GM15510 (cell line): ENCODE data around the gene FBXL7.

Experiments used
- POLR2A ChIP-seq: IDR thresholded peaks from 3 replicates; pipeline ENCODE4 v1.6.1; 2011; ENCODE audit warnings: borderline replicate concordance; ENCODE audit not compliant: insufficient read length; ENCODE audit errors: extremely low read depth

Gene FBXL7

GRCh38 chr5:15938961-15939360 lies 439.0 kb downstream of the FBXL7 start:
- TF ChIP-seq POLR2A = no peak

DNA sequence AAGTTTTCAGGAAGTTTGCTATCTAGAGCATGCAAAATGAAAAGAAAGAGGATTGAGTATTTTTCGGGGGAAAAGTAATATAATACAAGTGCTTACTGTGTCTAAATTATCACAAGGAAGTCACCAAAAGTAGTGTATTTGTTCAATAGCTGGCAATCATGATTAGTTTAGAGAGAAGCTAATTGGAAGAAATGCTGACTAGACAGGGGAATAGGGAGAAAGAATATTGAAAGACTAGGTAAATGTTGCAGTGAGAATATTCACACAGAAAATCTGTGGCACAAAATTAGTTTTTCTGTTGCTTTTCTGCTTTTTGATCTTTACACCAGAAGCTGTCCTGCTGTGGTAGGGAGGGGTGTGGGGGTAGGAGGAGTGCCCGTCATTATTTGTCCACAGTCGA lies 440.9 kb downstream of the FBXL7 start:
- no peak for TF ChIP-seq POLR2A

GRCh38 chr5:15943487-15943886 lies 443.5 kb downstream of the FBXL7 start:
- TF ChIP-seq POLR2A = no peak

DNA sequence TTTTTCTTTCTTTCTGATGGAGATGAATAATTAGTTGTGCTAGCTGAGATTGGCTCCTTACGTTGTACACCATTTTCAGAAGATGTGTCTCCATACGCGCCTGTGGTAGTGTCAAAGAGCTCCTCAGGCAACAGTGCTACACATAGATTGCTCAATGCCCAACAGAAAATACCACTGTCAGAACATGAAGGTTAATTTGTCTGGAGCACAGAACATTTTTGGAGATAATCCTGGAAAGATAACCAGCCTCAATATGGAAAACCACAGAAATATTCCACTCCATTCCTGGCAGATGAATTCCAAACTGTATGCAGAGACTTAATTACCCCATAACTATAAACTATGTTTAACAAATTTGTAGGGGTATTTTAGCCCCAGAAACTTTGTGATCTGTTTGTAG lies 446.0 kb downstream of the FBXL7 start:
- TF ChIP-seq POLR2A = no peak

- no peak for TF ChIP-seq POLR2A
Measured at GRCh38 chr5:15948190-15948589, 448.2 kb downstream of the FBXL7 start.

DNA sequence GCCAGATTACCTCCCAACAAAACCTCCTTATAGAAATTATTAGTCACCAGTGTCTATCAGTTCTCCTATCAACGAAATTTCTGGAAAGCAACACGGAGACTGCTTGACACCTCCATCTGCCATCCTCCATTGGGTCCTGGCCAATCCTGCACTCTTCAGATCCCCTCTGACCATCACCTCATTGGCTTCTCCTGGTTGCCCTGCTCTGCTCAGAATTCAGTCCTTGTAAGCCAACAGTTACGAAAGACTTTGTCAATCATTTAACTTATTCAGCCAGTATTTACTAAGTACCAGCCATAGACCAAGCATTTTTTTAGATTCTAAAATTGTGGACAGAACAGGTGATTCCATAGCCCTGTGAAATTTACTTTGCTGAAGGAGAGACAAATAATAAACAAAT lies 451.1 kb downstream of the FBXL7 start:
- no peak for TF ChIP-seq POLR2A

- TF ChIP-seq POLR2A = no peak
Measured at GRCh38 chr5:15951550-15951949, 451.6 kb downstream of the FBXL7 start.

DNA sequence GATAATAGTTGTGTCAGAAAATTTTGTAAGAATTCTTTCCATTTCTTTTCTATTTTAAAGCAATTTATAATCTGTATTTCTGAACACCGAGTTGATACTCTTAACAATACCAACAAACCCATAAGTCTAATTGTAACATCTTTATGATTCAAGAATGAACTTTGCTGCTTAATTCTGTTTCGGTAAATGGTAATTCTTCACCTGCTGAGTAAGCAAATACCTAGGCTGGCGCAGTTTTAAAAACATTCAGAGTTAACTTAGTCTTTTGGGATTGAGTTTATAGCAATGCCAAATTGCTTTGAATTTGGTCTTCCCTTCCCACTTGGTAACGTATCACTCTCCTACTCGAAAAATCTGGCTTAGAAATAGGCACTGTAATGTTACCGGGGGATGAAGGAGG lies 456.6 kb downstream of the FBXL7 start:
- no peak for TF ChIP-seq POLR2A

DNA sequence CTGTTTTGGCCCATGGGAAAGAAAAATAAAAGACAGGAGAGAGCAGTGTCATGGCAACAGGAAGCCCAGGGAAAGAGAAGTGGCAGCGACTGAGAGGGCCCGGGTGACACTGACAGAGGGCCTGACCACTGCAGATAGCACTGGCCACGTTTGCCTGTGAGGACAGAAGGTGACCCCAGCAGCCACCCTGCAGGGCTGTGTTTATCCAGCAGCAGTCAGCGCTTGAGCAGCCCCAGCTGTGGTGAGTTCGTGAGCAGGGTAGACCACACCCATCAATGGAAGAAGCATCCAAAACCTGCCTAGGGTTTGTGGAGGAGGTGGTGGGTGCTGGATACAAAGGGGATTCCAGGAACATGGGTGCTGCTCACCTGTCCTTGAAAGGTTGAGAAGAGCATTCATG lies 457.1 kb downstream of the FBXL7 start:
- TF ChIP-seq POLR2A = no peak

DNA sequence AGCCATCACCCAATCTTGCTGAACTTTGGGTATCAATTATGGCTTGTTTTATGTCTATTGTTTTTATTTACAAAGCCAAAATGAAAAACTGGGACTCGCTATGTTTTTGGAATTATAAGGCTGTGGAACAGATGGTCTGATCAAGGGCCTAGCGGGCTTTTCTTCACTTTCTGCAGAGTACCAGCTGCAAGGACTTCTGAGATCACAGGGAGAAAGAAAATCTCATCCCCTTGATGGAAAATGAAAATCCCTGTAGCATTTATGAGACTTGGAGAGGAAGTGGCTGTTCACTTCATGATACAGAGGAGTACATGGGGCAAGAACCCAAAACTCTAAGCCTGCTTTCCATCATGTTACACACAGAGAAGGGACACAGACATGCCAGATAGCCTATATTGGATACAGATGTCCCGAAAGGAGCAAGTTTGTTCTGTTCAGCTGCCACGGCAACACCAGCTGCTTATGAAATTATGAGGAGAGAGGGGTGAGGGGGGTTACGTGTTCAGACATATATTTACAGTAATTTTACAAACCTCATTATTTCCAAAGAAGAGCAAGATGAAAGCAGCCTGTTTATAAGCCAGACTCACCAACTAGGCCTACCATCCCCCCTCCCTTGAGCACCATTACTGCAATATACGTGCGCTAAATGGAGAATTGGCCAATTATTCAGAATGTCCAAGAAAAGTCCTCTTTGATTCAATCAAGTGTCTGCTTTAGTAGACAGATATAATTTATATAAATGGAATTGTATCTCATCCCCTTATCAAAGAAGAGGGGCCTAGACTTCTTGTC lies 459.6 kb downstream of the FBXL7 start:
- no peak for TF ChIP-seq POLR2A

DNA sequence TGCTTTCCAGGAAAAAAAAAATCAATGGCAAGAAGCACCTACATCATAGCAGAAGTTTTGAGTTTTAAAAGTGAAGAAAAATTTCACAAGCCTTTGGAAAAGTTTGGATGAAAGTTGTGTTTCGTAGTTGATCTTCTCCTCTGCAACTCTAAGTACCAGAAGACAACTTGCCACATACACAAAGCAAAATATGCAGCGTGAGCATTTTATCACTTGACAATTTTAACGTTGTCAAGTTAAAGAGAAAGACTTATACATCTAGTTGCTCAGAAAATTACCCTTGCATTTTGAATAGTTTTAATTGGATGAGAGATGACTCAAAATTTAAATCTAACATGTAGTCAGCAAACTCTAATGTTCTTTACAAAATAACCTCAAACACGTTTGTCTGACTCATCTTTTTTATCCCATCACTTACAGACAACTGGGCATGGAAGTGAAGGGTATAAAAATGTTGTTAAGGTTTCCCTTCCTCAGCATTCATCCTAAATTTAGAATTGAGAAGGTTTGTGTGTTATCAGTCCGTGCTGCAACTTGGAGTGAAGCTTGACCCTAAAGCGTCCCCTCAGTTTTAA lies 466.2 kb downstream of the FBXL7 start:
- TF ChIP-seq POLR2A = no peak

DNA sequence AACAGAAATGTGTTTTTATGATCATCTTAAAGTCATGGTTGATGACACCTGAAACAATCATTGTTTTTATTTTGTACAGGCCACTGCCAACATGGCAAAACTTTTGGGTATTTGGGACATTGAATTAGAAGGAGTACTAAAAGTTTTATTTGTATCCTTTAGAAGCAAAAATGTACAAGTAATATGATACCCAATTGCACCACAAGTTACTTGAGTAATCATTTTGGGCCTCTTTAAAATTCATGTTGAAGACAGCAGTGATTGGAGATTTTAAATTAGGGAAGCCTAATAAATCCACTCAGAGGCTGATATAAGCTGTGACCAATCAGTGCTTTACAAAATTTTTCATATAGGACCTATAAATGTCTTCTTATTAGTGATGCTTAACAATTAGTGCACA lies 466.7 kb downstream of the FBXL7 start:
- no peak for TF ChIP-seq POLR2A

- TF ChIP-seq POLR2A = no peak
Measured at GRCh38 chr5:15968993-15969392, 469.0 kb downstream of the FBXL7 start.

DNA sequence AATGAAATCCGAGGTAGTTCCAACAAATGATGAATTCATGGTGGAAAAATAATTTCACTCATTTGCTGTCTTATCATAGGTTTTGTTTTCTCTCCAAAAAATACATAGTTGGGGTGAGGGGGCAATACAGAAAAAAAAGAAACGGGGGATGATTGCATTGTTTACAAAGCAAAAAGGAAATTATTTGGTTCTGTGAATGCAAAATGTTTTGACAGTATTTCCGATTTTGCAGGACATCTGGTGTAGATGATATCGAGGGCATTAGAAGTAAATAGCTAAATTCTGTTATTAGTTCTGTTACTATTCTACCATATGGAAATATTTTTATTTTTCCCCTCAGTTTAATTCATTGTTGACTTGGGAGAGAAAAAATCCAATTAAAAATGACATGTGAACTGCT lies 477.9 kb downstream of the FBXL7 start:
- TF ChIP-seq POLR2A = no peak

GRCh38 chr5:15980835-15981234 lies 480.9 kb downstream of the FBXL7 start:
- TF ChIP-seq POLR2A = no peak

DNA sequence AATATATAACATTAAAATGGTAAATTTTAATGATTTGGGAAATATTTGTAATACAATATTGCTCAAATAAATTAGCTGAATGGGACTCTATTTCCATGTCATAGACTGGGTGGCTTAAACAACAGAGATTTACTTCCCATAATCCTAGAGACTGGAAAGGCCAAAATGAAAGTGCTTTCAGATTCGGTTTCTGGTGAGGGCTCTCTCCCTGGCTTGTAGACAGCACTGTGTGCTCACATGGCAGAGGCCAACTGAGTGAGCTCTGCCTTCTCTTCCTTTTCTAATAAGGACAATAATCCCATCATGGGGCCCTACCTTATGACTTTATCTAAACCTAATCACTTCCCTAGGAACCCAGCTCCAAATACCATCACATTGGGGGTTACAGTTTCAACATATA lies 483.4 kb downstream of the FBXL7 start:
- no peak for TF ChIP-seq POLR2A
